Stomach smooth muscle (tissue), 2 donors: ENCODE measurements around the gene SEC16B.

ENCODE experiments used
- H3K27ac ChIP-seq: one replicate; pipeline ENCODE4 v1.7.0; 2013; ENCODE audit warnings: mild to moderate bottlenecking, low read length, inconsistent platforms
- H3K27me3 ChIP-seq, 2 donors: one replicate each; pipeline ENCODE4 v1.7.0; 2013; ENCODE audit warnings: low read length in 2 of 2; ENCODE audit not compliant: insufficient read depth in 2 of 2, control insufficient read depth in 1 of 2
- H3K36me3 ChIP-seq, 2 donors: one replicate each; pipeline ENCODE4 v1.7.0; 2013; ENCODE audit warnings: low read length in 2 of 2; ENCODE audit not compliant: control insufficient read depth in 2 of 2, insufficient read depth in 2 of 2
- H3K4me1 ChIP-seq: one replicate; pipeline ENCODE4 v1.7.0; 2013; ENCODE audit warnings: low read length; ENCODE audit not compliant: control insufficient read depth, insufficient read depth
- H3K4me3 ChIP-seq, 2 donors: one replicate each; pipeline ENCODE4 v1.7.0; 2013; ENCODE audit warnings: low read length in 2 of 2
- H3K9ac ChIP-seq, 2 donors: one replicate each; pipeline ENCODE4 v1.7.0; 2013; ENCODE audit warnings: low read length in 2 of 2, mild to moderate bottlenecking in 1 of 2
- H3K9me3 ChIP-seq, 2 donors: one replicate each; pipeline ENCODE4 v1.7.0; 2013; ENCODE audit warnings: low read length in 2 of 2; ENCODE audit not compliant: control insufficient read depth in 2 of 2
- donor health status: healthy.
- donor health status: Pancreatic carcinoma.

SEC16B gene

DNA sequence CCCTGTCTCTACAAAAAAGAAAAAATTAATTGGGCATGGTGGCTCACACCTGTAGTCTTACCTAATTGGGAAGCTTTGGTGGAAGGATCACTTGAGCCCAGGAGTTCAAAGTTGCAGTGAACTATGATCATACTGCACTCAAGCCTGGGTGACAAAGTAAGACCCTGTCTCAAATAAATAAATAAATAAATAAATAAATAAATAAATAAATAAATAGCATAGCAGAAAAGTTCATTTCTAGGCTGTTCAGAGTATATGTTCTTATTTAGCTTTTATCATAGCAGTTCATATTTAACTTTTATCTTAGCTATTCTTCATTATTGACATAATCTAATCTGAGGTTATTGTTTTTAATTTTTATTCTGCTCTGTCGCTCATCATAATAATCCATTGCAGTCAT, 8.7 kb upstream of the SEC16B start:
- no peaks in the 10 kb centered on the region for H3K36me3 ChIP-seq
- H3K4me3 ChIP-seq: no peak overlapping the region
- no peak overlapping the region for H3K9ac ChIP-seq
- no peaks in the 10 kb centered on the region for H3K9me3 ChIP-seq
- no peaks in the 10 kb centered on the region for H3K4me1 ChIP-seq
- H3K27ac ChIP-seq: no peak overlapping the region
- H3K27me3 ChIP-seq: no peaks in the 10 kb centered on the region

DNA sequence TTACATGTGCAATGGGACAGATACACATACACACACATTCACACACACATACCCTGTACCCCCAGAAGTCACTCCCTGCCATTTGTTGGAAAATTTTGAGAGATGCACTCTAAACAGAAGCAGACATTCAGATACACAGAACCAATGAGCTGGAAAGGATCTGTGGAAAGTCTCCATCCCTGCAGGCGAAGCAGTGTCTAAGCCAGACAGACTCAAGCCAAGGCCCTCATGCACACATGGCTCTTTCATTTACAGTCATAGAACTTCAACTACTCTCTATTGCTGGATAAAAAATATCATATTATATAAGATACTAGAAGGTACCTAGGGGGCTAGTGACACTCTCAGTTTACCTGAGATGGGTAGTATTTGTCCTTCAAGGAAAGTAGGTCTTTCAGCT, 7.3 kb upstream of the SEC16B start:
- Histone ChIP-seq H3K9me3 (peaks cover 0 to 1% of the 10 kb centered on the region in 2 donors), H3K27me3 (no peaks in the 10 kb centered on the region), H3K9ac (no peak overlapping the region), H3K4me1 (no peaks in the 10 kb centered on the region), H3K4me3 (no peak overlapping the region), H3K36me3 (no peaks in the 10 kb centered on the region), H3K27ac (no peak overlapping the region)

DNA sequence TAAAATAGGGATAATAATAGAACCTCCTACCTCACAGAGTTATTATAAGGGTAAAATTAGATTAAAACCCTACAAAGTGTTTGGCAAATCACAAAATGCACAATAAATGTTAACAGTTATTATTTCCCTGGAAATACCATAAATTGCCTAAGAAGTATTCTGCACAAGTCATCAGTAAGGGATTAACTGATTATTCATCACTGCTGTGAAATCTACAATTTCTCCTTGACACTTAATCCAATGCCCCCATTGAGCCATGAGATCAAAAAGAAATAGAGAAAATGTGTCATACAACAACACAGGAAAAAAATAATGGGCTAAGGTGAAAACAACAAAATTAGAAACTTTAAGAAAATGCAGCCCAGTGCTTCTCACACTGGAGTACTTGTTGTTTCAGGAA, 6.7 kb upstream of the SEC16B start:
- Histone ChIP-seq H3K4me1 (no peaks in the 10 kb centered on the region), H3K4me3 (no peak overlapping the region), H3K9ac (no peak overlapping the region), H3K9me3 (peaks cover 0 to 2% of the 10 kb centered on the region in 2 donors), H3K36me3 (no peaks in the 10 kb centered on the region), H3K27me3 (no peaks in the 10 kb centered on the region), H3K27ac (no peak overlapping the region)

DNA sequence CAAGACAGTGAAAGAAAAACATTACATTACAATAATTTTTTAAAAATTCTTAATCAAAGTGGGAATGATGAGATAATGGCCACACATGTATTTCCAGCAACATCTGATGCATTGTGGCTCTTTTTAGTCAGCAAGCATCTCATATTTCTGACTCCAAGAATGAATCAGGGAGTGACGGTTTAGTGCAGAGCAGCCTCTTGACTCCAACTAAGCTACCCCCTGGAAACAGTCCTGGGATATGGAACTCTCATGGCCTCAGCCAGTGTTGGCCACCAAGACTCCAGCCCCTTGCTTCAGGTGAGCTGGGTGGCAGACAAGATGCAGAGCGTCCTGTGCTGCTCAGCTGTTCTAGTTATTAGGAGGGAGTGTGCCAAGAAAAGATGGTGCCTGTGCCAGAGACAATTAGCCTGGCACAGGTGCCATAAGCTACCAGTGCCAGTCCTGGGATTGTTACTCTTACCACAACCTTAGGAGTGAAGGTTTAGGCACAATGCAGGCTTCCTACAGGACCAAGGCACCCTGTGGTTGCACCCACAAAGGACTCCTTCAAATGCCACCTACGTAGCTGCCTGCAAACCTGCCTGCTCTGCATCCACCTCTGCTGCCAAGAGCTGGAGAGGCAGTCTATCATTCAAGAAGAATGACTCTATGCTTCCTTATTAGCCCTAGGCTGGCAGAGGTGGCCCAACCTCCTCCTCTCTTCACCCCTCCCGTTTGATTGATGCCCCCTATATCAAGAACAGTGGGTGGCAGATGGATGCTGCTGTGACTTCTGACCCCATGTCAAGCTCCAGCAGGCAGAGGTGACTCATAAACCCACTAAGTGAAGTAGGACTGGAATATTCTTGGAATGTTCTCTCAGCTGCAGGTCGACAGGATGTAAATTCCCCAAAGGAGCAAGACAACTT, 6.0 kb upstream of the SEC16B start:
- H3K27ac ChIP-seq: no peak overlapping the region
- H3K36me3 ChIP-seq: no peaks in the 10 kb centered on the region
- H3K9ac ChIP-seq: no peak overlapping the region
- H3K4me1 ChIP-seq: no peaks in the 10 kb centered on the region
- peaks cover 0 to 2% of the 10 kb centered on the region in 2 donors for H3K9me3 ChIP-seq
- no peak overlapping the region for H3K4me3 ChIP-seq
- no peaks in the 10 kb centered on the region for H3K27me3 ChIP-seq

DNA sequence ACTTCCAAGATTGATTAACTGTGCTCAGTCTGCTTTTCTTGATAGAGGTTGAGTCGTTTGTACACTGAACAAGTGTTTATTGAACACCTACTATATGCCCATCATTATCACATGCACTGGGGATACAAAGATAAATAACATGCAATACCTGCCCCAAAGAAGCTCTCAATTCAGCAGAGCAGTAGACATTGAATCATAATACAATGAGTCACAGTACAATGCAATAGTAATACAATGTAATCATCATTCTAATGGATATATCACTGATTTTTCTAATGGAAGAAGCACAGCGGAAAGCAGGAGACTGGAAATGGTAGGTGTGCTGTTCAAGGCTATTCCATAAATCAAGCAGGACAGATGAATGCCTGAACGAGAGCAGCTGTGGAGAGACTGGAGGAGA, 3.7 kb upstream of the SEC16B start:
- Histone ChIP-seq H3K27me3 (no peaks in the 10 kb centered on the region), H3K9ac (no peak overlapping the region), H3K9me3 (peaks cover 0 to 2% of the 10 kb centered on the region in 2 donors), H3K4me3 (no peak overlapping the region), H3K4me1 (no peaks in the 10 kb centered on the region), H3K36me3 (no peaks in the 10 kb centered on the region), H3K27ac (no peak overlapping the region)

DNA sequence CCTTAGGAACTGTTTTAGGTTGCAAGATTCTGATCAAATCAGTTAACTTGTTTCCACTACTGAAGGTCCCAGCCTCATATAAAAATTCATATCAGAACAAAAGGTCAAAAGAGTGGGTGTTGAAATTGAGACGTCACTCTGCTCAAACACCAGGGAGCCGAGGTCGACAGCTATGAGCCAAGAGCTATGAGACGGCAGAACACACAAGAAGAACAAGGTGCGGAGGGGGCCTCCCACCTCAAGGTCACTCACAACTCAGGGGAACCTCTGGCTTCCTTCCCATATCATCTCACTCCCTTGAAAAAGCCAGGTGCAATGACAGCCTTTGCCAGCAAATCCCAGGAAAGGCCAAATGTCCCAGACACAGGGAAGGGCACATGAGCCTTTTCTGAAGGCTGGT, 749 bp downstream of the SEC16B start:
- Histone ChIP-seq H3K4me1 (no peaks in the 10 kb centered on the region), H3K27ac (no peak overlapping the region), H3K27me3 (no peaks in the 10 kb centered on the region), H3K9me3 (peaks cover 0 to 2% of the 10 kb centered on the region in 2 donors), H3K9ac (no peak overlapping the region), H3K4me3 (no peak overlapping the region), H3K36me3 (peaks cover 5 to 8% of the 10 kb centered on the region in 2 donors)

DNA sequence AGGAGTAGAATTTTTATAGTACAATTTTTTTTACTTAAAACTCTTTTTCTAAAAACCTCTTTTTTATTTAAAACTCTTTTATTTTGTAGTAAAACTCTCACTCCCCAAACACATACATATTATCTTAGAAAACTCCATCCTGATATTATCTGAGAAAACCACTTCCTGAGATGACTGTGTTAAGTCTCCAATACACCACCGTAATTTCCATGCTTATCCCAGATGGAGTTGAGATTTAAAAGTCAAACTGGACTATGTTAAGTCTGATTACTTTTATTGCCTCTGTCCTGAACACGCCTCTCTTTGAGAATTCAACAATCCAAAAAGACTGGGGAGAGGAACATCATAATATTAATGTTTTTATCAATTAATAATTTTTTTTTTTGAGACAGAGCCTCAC, 3.7 kb downstream of the SEC16B start:
- Histone ChIP-seq H3K27me3 (no peaks in the 10 kb centered on the region), H3K27ac (no peak overlapping the region), H3K4me3 (no peak overlapping the region), H3K4me1 (no peaks in the 10 kb centered on the region), H3K9me3 (no peaks in the 10 kb centered on the region), H3K9ac (no peak overlapping the region), H3K36me3 (peaks cover 10 to 12% of the 10 kb centered on the region in 2 donors)

DNA sequence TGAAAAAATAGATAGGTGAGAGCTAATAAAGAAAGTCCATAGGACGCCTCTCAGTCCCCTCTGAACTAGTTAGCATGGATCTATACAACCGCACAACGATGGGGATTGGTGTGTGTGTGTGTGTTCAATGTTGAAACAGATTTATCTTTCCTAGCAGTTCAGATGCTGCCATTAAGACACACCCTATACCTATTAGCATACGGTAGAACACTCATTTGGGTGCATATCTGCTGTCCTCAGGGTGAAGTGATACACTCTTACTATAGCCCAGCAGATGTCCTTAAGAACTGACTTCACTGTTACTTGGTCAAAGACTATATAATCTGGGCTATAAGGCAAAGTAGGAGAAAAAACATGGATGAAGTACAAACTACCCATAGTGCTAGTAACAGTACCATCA, 4.6 kb downstream of the SEC16B start:
- Histone ChIP-seq H3K36me3 (peaks cover 13 to 16% of the 10 kb centered on the region in 2 donors), H3K27ac (no peak overlapping the region), H3K4me3 (no peak overlapping the region), H3K9me3 (no peaks in the 10 kb centered on the region), H3K27me3 (no peaks in the 10 kb centered on the region), H3K4me1 (no peaks in the 10 kb centered on the region), H3K9ac (no peak overlapping the region)

DNA sequence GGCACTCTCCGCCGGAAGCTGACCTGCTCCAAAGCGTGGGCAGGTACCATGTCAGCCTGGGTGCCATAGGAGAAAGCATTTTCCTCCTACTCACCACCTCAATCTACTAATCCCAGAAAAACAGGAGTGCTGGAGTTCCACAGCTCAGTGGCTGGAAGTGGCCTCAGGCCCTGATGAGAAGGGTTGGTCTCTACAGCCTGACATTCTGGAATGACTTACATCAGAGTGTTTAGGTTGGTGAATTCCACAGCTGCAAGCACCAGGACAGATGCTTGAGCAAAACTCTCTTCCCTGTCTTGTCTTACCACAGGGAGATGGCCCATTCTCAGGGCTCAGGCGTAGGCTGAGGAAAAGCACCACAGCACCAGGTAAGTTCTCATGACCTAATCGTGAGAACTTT, 5.5 kb downstream of the SEC16B start:
- no peaks in the 10 kb centered on the region for H3K27me3 ChIP-seq
- H3K9me3 ChIP-seq: no peaks in the 10 kb centered on the region
- H3K27ac ChIP-seq: no peak overlapping the region
- peaks cover 16 to 17% of the 10 kb centered on the region in 2 donors for H3K36me3 ChIP-seq
- no peak overlapping the region for H3K9ac ChIP-seq
- H3K4me3 ChIP-seq: no peak overlapping the region
- no peaks in the 10 kb centered on the region for H3K4me1 ChIP-seq

DNA sequence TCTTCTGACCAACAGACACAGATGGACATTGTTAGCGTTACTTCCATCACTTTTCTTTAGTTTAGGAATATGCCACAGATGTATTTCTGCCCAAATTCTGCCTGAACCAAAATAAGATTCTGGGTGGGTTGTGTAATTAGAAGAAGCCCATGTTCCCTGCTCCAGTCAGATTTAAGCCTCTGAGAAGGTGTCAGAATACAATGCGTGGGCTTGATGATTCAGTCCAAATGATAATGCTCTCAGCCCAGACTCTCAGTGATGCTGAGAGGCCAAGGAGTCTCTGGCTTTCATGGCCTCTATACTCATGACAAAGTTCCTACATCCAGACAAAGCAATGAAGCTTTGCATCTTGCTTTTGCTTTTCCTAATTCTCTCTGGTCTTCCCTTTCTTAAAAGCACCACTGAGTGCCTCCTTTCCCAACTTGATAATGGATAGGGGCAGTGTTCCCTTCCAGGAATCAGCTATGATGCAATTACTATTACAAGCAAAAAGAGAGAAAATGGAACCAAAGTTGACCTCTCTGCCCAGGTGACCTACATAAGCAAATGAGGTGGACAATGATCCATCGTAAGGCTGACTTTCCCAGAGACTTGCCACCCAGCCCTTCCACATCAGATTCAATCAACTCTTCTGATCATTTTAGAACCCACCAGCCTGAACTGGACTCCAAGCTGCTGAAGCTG, 8.8 kb downstream of the SEC16B start:
- no peaks in the 10 kb centered on the region for H3K27me3 ChIP-seq
- no peak overlapping the region for H3K4me3 ChIP-seq
- peaks cover 15 to 16% of the 10 kb centered on the region in 2 donors for H3K36me3 ChIP-seq

More for the DNA sequence above, 8.8 kb downstream of the SEC16B start:
- H3K27ac ChIP-seq: no peak overlapping the region
- H3K9me3 ChIP-seq: no peaks in the 10 kb centered on the region
- no peak overlapping the region for H3K9ac ChIP-seq
- H3K4me1 ChIP-seq: no peaks in the 10 kb centered on the region
